Cardiac muscle cell (in vitro differentiated cells and primary cell): Measurements from ENCODE around the gene ARL16. TPM values are rescaled to one million over a fixed set of nuclear protein-coding genes. Genes with fewer than 3 reads are reported as not detected.

Experiments
- DNase-seq, 2 donors: peaks; one replicate each; pipeline versions ENCODE4 v3.0.0 to v3.0.0-alpha.2; 2010 to 2017; ENCODE audit warnings: low read depth in 1 of 2, low spot score in 1 of 2
- H3K27ac ChIP-seq: fragments of 200-600 bp; sonication (generic); 2 replicates; pipeline ENCODE4 v1.5.1; 2016
- H3K27me3 ChIP-seq: fragments of 200-600 bp; sonication (generic); 2 replicates; pipeline ENCODE4 v1.6.0; 2016; ENCODE audit warnings: control low read depth
- H3K36me3 ChIP-seq: fragments of 200-600 bp; sonication (generic); 2 replicates; pipeline ENCODE4 v1.5.1; 2016; ENCODE audit warnings: control low read depth
- H3K4me1 ChIP-seq: fragments of 200-600 bp; sonication (generic); 2 replicates; pipeline ENCODE4 v1.8.1; 2017; ENCODE audit warnings: low read depth, mild to moderate bottlenecking, mixed run types
- H3K4me3 ChIP-seq: fragments of 200-600 bp; sonication (generic); 2 replicates; pipeline ENCODE4 v1.5.1; 2016; ENCODE audit warnings: mild to moderate bottlenecking
- H3K9me3 ChIP-seq: fragments of 200-600 bp; sonication (generic); 2 replicates; pipeline ENCODE4 v1.5.1; 2017; ENCODE audit warnings: low read depth, mild to moderate bottlenecking, control low read depth
- polyA plus RNA-seq: library from polyadenylated mRNA; unstranded; fragments of >200 nt; fragmentation: Nextera tagmentation; extraction: Ambion mirVana; gene quantifications from 2 replicates; pipeline ENCODE4 v1.2.1, GENCODE V29; 2016
- total RNA-seq: library from RNA; depleted of rRNA; stranded (reverse); fragments of >200 nt; gene quantifications from 2 replicates; pipeline ENCODE4 v1.2.3, GENCODE V29; 2016
- TF ChIP-seq, protein P1 (sequence below): IDR thresholded peaks from 2 replicates; pipeline ENCODE4 v1.5.1; 2012; ENCODE audit warnings: low read depth, mild to moderate bottlenecking, low read length

ARL16 gene
- total and polyA plus RNA-seq, 2 experiments from 2014 or later = 44.3 to 109 TPM

DNA sequence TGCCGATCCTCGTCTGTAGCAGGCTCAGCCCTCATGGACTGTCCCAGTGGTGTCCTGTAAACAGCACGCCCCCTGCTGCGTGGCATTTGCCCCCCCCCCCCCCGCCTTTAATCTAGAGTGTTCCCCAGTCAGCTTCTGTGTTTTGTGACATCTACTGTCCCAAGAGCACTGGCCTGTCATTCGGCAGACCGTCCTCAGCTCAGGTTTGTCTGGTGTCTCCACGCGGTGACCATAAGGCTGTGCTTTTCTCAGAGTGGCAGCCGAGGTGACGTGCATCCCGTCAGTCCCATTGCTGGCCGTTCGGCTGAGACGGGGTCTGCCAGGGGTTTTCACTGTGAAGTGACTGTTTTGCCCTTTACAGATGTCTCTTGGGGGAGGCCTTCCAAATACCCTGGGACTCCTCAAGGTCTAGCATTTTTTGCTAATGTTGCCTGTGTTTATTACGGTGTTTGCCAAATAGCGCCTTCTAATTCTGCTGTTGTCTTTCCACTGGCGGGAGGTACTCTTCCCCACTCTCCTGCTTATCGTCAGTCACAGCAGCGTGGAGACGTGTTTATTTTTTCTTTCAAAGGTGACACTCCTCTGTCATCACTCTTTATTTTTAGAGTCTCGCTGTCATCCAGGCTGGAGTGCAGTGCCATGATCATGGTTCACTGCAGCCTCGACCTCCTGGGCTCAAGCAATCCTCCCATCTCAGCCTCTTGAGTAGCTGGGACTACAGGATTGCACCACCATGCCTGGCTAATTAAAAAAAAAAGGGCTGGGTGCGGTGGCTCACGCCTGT, 13.9 kb upstream of the ARL16 start:
- DNase-seq = no peak
- Histone ChIP-seq H3K9me3 (no peaks in the 10 kb centered on the region), H3K27ac (peak overlapping the region; percentile 66), H3K4me3 (no peak overlapping the region), H3K36me3 (peaks cover 33% of the 10 kb centered on the region), H3K4me1 (peaks cover 7% of the 10 kb centered on the region), H3K27me3 (no peaks in the 10 kb centered on the region)
- TF ChIP-seq, protein P1, sequence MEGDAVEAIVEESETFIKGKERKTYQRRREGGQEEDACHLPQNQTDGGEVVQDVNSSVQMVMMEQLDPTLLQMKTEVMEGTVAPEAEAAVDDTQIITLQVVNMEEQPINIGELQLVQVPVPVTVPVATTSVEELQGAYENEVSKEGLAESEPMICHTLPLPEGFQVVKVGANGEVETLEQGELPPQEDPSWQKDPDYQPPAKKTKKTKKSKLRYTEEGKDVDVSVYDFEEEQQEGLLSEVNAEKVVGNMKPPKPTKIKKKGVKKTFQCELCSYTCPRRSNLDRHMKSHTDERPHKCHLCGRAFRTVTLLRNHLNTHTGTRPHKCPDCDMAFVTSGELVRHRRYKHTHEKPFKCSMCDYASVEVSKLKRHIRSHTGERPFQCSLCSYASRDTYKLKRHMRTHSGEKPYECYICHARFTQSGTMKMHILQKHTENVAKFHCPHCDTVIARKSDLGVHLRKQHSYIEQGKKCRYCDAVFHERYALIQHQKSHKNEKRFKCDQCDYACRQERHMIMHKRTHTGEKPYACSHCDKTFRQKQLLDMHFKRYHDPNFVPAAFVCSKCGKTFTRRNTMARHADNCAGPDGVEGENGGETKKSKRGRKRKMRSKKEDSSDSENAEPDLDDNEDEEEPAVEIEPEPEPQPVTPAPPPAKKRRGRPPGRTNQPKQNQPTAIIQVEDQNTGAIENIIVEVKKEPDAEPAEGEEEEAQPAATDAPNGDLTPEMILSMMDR = no peak

DNA sequence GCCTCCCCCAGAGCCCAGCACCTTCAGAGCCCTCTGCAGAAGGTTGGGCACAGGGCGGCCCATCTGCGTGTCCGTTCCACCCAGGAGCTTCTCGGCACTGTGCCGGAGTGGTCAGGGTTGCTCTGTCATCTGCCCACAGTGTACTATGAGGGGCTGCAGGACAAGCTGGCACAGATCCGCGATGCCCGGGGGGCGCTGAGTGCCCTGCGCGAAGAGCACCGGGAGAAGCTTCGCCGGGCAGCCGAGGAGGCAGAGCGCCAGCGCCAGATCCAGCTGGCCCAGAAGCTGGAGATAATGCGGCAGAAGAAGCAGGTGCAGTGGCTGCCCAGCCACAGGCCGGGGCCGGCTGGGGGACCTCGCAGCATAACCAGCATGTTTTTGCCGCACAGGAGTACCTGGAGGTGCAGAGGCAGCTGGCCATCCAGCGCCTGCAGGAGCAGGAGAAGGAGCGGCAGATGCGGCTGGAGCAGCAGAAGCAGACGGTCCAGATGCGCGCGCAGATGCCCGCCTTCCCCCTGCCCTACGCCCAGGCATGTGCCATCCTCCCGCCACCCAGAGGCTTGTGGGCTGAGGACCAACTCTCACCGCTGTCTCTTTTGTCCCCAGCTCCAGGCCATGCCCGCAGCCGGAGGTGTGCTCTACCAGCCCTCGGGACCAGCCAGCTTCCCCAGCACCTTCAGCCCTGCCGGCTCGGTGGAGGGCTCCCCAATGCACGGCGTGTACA, 12.8 kb upstream of the ARL16 start:
- TF ChIP-seq, protein P1 = no peak
- no peak for DNase-seq
- Histone ChIP-seq H3K27me3 (no peaks in the 10 kb centered on the region), H3K9me3 (no peaks in the 10 kb centered on the region), H3K36me3 (peaks cover 31% of the 10 kb centered on the region), H3K4me1 (no peaks in the 10 kb centered on the region), H3K27ac (peak overlapping the region; percentile 66), H3K4me3 (no peak overlapping the region)

DNA sequence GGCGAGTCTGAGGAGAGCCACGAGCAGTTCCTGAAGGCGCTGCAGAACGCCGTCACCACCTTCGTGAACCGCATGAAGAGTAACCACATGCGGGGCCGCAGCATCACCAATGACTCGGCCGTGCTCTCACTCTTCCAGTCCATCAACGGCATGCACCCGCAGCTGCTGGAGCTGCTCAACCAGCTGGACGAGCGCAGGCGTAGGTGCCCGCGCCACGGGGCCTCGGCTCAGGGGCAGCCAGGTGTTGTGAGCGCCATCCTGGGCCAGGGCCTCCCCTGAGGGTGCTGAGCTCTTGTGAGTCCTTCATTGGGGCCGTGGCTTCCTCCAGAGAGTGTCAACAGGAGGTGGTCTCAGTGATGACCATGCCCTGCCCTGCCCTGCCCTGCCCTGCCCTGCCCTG, 12.2 kb upstream of the ARL16 start:
- DNase-seq = no peak
- TF ChIP-seq, protein P1 = no peak
- no peaks in the 10 kb centered on the region for H3K4me1 ChIP-seq
- no peaks in the 10 kb centered on the region for H3K9me3 ChIP-seq
- H3K27ac ChIP-seq = peak overlapping the region; percentile 66
- H3K36me3 ChIP-seq = peaks cover 27% of the 10 kb centered on the region
- no peak overlapping the region for H3K4me3 ChIP-seq
- H3K27me3 ChIP-seq = no peaks in the 10 kb centered on the region

DNA sequence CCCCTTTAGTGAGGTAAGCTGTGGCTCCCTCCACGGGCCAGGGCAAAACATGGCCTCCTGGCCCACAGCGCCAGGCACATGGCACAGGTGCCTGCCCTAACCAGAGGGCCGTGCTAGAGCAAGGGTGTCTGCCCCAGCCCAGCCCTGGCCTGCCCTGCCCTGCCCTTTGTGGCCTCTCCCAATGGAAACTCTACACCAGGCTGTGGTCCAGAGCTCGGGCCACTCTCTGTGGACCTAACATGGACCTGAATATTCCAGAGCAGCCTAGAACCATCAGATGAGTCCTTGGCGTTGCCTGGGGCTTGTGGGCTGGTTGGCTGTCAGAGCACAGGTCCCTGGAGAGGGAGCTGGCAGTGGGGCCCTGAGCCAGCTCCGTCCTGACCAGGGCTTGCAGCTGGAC, 11.6 kb upstream of the ARL16 start:
- no peaks in the 10 kb centered on the region for H3K27me3 ChIP-seq
- H3K4me1 ChIP-seq = no peaks in the 10 kb centered on the region
- no peak for DNase-seq
- no peaks in the 10 kb centered on the region for H3K9me3 ChIP-seq
- TF ChIP-seq, protein P1 = no peak
- peaks cover 28% of the 10 kb centered on the region for H3K36me3 ChIP-seq
- H3K27ac ChIP-seq = no peak overlapping the region
- H3K4me3 ChIP-seq = no peak overlapping the region

DNA sequence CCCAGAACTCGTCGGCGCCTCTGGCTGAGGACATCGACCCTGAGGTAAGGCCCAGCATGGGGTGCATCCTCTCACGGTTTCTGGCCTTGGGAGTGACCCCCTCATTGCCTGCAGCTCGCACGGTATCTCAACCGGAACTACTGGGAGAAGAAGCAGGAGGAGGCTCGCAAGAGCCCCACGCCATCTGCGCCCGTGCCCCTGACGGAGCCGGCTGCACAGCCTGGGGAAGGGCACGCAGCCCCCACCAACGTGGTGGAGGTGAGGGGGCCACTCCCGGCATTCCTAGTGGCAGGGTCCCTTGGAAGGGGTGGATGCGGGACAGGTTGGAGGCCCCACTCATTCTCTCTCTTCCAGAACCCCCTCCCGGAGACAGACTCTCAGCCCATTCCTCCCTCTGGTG, 11.2 kb upstream of the ARL16 start:
- TF ChIP-seq, protein P1 = no peak
- peaks cover 28% of the 10 kb centered on the region for H3K36me3 ChIP-seq
- H3K4me3 ChIP-seq = no peak overlapping the region
- no peak for DNase-seq
- H3K27ac ChIP-seq = no peak overlapping the region
- H3K9me3 ChIP-seq = no peaks in the 10 kb centered on the region
- no peaks in the 10 kb centered on the region for H3K4me1 ChIP-seq
- no peaks in the 10 kb centered on the region for H3K27me3 ChIP-seq
